Measurements from ENCODE around the gene EMC6.
"Not testable (repeated sequence)": the region's sequence is repeated elsewhere in the genome, so short reads cannot be mapped to it uniquely, and the experiment has no call there.

Gene EMC6

GRCh38 chr17:3681565-3681964, 13.0 kb downstream of the EMC6 start:
- DNase-seq (ENCODE audit: low read depth) = no peak

- DNase-seq (ENCODE audit: low read depth) = no peak
These were observed 13.4 kb downstream of the EMC6 start for GRCh38 chr17:3682033-3682432.

- DNase-seq (ENCODE audit: low read depth) = no peak
These were observed 14.5 kb downstream of the EMC6 start for GRCh38 chr17:3683054-3683511.

GRCh38 chr17:3685174-3685573, 16.6 kb downstream of the EMC6 start:
- no peak for DNase-seq (ENCODE audit: low read depth)

GRCh38 chr17:3688027-3688553, 19.5 kb downstream of the EMC6 start:
- DNase-seq (ENCODE audit: low read depth) = no peak

- DNase-seq (ENCODE audit: low read depth) = no peak
These were observed 20.2 kb downstream of the EMC6 start for GRCh38 chr17:3688852-3689261.

- no peak for DNase-seq (ENCODE audit: low read depth)
These were observed 20.9 kb downstream of the EMC6 start for GRCh38 chr17:3689262-3690093.

GRCh38 chr17:3690094-3690715, 21.6 kb downstream of the EMC6 start:
- DNase-seq (ENCODE audit: low read depth) = no peak

- DNase-seq (ENCODE audit: low read depth) = no peak
These were observed 23.0 kb downstream of the EMC6 start for GRCh38 chr17:3691617-3692067.

GRCh38 chr17:3692346-3692745, 23.7 kb downstream of the EMC6 start:
- DNase-seq (ENCODE audit: low read depth) = no peak

GRCh38 chr17:3693141-3693540, 24.5 kb downstream of the EMC6 start:
- no peak for DNase-seq (ENCODE audit: low read depth)

GRCh38 chr17:3693829-3694231, 25.2 kb downstream of the EMC6 start:
- no peak for DNase-seq (ENCODE audit: low read depth)

- DNase-seq (ENCODE audit: low read depth) = no peak
These were observed 26.6 kb downstream of the EMC6 start for GRCh38 chr17:3695129-3695722.

- DNase-seq (ENCODE audit: low read depth) = no peak
These were observed 27.3 kb downstream of the EMC6 start, which contains the start of gene P2RX5 for GRCh38 chr17:3695723-3696411. Gene P2RX5, minus strand, starts transcription at chr17:3696155. Its CDS starts 150 bp downstream, at chr17:3696005.

- DNase-seq (ENCODE audit: low read depth) = no peak
These were observed 28.5 kb downstream of the EMC6 start for GRCh38 chr17:3697103-3697476.

GRCh38 chr17:3698139-3698538, 29.5 kb downstream of the EMC6 start:
- no peak for DNase-seq (ENCODE audit: low read depth)

- no peak for DNase-seq (ENCODE audit: low read depth)
These were observed 31.3 kb downstream of the EMC6 start for GRCh38 chr17:3699951-3700350.

GRCh38 chr17:3702041-3702539, 33.5 kb downstream of the EMC6 start:
- not testable (repeated sequence) for DNase-seq (ENCODE audit: low read depth)

- no peak for DNase-seq (ENCODE audit: low read depth)
These were observed 36.5 kb downstream of the EMC6 start for GRCh38 chr17:3704931-3705717.

GRCh38 chr17:3705718-3705984, 37.0 kb downstream of the EMC6 start:
- not testable (repeated sequence) for DNase-seq (ENCODE audit: low read depth)

GRCh38 chr17:3708366-3708765, 39.8 kb downstream of the EMC6 start:
- no peak for DNase-seq (ENCODE audit: low read depth)

Measured in GM04503 (cell line).